HL-60 (cell line): Measurements from ENCODE around the gene CDH22.

Experiments
- DNase-seq, 2 experiments: peaks; one replicate each; pipeline ENCODE4 v3.0.0-alpha.2; 2010 to 2020; ENCODE audit warnings: low read depth in 1 of 2, low spot score in 1 of 2
- H3K27ac ChIP-seq: fragments of 250-450 bp; sonication (Bioruptor Pico); replicated peaks from 2 replicates; pipeline ENCODE4 v1.5.1; 2020; ENCODE audit warnings: mild to moderate bottlenecking, moderate library complexity
- H3K27me3 ChIP-seq: fragments of 250-450 bp; sonication (Bioruptor Pico); 2 replicates; pipeline ENCODE4 v1.5.1; 2021; ENCODE audit warnings: mild to moderate bottlenecking, moderate library complexity; ENCODE audit not compliant: insufficient read depth, poor library complexity, severe bottlenecking
- H3K4me3 ChIP-seq: replicated peaks from 2 replicates; pipeline ENCODE4 v1.5.1; 2011; ENCODE audit warnings: mild to moderate bottlenecking, control low read depth, low read length; ENCODE audit not compliant: insufficient read depth
- CTCF ChIP-seq: IDR thresholded peaks from one replicate; pipeline ENCODE4 v1.5.1; 2011; ENCODE audit warnings: low read length, control low read depth, inconsistent platforms; ENCODE audit not compliant: insufficient read depth
- GABPA ChIP-seq: IDR thresholded peaks from 2 replicates; pipeline ENCODE4 v1.6.1; 2012; ENCODE audit warnings: low read depth
- POLR2AphosphoS5 ChIP-seq: IDR thresholded peaks from 2 replicates; pipeline ENCODE4 v1.6.1; 2012; ENCODE audit warnings: low read depth
- REST ChIP-seq: IDR thresholded peaks from 2 replicates; pipeline ENCODE4 v1.6.1; 2012; ENCODE audit warnings: low read depth; ENCODE audit not compliant: insufficient replicate concordance
- SPI1 ChIP-seq: IDR thresholded peaks from 2 replicates; pipeline ENCODE4 v1.6.1; 2012; ENCODE audit warnings: low read depth, mild to moderate bottlenecking, borderline replicate concordance

Gene CDH22

GRCh38 chr20:46206025-46206424 is 102.3 kb downstream of the CDH22 start:
- peak; percentile 75 to 87 for DNase-seq
- H3K27me3 ChIP-seq: peaks cover 4% of the 10 kb centered on the region
- TF ChIP-seq POLR2AphosphoS5: 0 out of 2 replicates have a peak, but pooled peaks have one; percentile 25
- TF ChIP-seq GABPA: no peak
- TF ChIP-seq SPI1: peak; percentile 90
- no peak for TF ChIP-seq CTCF
- TF ChIP-seq REST: no peak
- no peak overlapping the region for H3K4me3 ChIP-seq
- no peak overlapping the region for H3K27ac ChIP-seq

GRCh38 chr20:46205349-46205748 is 102.9 kb downstream of the CDH22 start:
- Histone ChIP-seq H3K4me3 (no peak overlapping the region), H3K27ac (no peak overlapping the region), H3K27me3 (peaks cover 6% of the 10 kb centered on the region)
- peak in 1 of 2 experiments; percentile 26 for DNase-seq
- TF ChIP-seq GABPA: no peak
- TF ChIP-seq SPI1: peak; percentile 45; the same call in 1 of the 2 replicates

- no peak overlapping the region for H3K27ac ChIP-seq
- TF ChIP-seq POLR2AphosphoS5: no peak
- no peak for TF ChIP-seq GABPA
- no peak for TF ChIP-seq SPI1
- no peak for TF ChIP-seq CTCF
- no peak for TF ChIP-seq REST
- DNase-seq: no peak
- H3K4me3 ChIP-seq: no peak overlapping the region
- peaks cover 6% of the 10 kb centered on the region for H3K27me3 ChIP-seq
Measured at GRCh38 chr20:46204594-46205186, 103.6 kb downstream of the CDH22 start.

GRCh38 chr20:46203510-46203837 is 104.8 kb downstream of the CDH22 start:
- H3K27me3 ChIP-seq: peaks cover 6% of the 10 kb centered on the region
- no peak for DNase-seq
- TF ChIP-seq POLR2AphosphoS5: no peak
- no peak for TF ChIP-seq CTCF
- TF ChIP-seq REST: no peak
- no peak for TF ChIP-seq SPI1
- H3K27ac ChIP-seq: no peak overlapping the region
- H3K4me3 ChIP-seq: no peak overlapping the region
